PC-9 (cell line): ENCODE results near the gene DLEU7.

Experiments
- EZH2 ChIP-seq: fragments of 200-600 bp; sonication (generic); IDR thresholded peaks from 2 replicates; pipeline ENCODE4 v1.8.0; 2017; ENCODE audit warnings: antibody characterized with exemption, low read depth
- TF ChIP-seq, protein P1 (sequence below): fragments of 200-600 bp; sonication (generic); conservative IDR thresholded peaks from 2 replicates; pipeline ENCODE4 v1.6.1; 2017; ENCODE audit warnings: mixed run types, antibody characterized with exemption, mild to moderate bottlenecking, moderate library complexity

DNA sequence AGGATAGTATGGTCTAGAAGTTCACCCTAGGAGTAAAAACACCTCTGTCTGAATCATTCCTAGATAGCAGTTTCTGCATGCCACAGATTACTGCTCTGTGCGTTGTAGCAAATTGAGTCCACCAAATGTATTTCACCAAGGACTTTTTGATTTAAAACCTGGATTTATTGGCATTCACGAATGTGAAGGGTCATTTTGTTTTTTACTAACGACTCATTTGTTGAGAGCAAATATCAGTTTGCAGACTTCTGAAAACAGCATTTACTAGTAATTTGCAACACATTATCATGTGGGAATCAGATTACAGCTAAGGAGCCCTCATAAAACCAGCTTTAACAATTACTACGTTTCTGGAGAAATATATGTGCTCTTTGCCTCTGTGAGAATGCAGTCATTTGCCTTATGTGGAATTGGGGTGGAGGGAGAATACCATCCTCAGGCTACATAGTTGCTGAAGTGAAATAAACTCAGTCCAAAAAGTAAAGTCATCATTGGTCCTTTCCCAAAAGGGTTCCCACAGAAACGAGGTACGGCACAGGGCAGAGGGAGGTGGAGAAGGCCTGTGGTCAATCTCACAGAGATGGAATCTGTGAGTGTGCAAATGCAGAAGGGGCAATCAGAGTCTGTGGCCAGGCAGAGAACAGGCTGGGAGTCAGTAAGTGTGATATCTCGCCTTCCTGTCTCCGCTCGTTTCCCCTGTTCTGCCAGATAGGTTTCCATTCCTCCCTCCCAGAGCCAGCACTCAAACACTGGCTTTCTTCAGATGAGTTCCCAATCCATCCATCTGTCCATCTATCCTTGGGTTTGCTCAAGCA is 63.1 kb downstream of the DLEU7 start:
- TF ChIP-seq EZH2 = no peak
- TF ChIP-seq, protein P1, sequence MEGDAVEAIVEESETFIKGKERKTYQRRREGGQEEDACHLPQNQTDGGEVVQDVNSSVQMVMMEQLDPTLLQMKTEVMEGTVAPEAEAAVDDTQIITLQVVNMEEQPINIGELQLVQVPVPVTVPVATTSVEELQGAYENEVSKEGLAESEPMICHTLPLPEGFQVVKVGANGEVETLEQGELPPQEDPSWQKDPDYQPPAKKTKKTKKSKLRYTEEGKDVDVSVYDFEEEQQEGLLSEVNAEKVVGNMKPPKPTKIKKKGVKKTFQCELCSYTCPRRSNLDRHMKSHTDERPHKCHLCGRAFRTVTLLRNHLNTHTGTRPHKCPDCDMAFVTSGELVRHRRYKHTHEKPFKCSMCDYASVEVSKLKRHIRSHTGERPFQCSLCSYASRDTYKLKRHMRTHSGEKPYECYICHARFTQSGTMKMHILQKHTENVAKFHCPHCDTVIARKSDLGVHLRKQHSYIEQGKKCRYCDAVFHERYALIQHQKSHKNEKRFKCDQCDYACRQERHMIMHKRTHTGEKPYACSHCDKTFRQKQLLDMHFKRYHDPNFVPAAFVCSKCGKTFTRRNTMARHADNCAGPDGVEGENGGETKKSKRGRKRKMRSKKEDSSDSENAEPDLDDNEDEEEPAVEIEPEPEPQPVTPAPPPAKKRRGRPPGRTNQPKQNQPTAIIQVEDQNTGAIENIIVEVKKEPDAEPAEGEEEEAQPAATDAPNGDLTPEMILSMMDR = no peak
